ACC112 (cell line): ENCODE results near the gene TK1.

Source experiments
- H2AFZ ChIP-seq: fragments of 200-600 bp; sonication (generic); one replicate; pipeline ENCODE4 v1.6.0; 2017; ENCODE audit warnings: antibody characterized with exemption, low read length; ENCODE audit not compliant: unreplicated experiment
- H3K27ac ChIP-seq: fragments of 200-600 bp; sonication (generic); 2 replicates; pipeline ENCODE4 v1.5.1; 2014; ENCODE audit warnings: low read depth, mild to moderate bottlenecking, antibody characterized with exemption, low read length, moderate library complexity
- H3K27me3 ChIP-seq: fragments of 200-600 bp; sonication (generic); 2 replicates; pipeline ENCODE4 v1.6.1; 2014; ENCODE audit warnings: mild to moderate bottlenecking, antibody characterized with exemption, low read length, moderate library complexity, mixed read lengths; ENCODE audit not compliant: insufficient read depth
- H3K36me3 ChIP-seq: fragments of 200-600 bp; sonication (generic); 2 replicates; pipeline ENCODE4 v1.6.1; 2016; ENCODE audit warnings: mild to moderate bottlenecking, antibody characterized with exemption, low read length, moderate library complexity, mixed read lengths; ENCODE audit not compliant: insufficient read depth
- H3K4me1 ChIP-seq: fragments of 200-600 bp; sonication (generic); one replicate; pipeline ENCODE4 v1.6.1; 2016; ENCODE audit warnings: low read length, mixed read lengths; ENCODE audit not compliant: insufficient read depth, unreplicated experiment, control insufficient read depth
- H3K4me3 ChIP-seq: fragments of 200-600 bp; sonication (generic); 2 replicates; pipeline ENCODE4 v1.5.1; 2014; ENCODE audit warnings: mild to moderate bottlenecking, low read depth, low read length
- H3K79me2 ChIP-seq: fragments of 200-600 bp; sonication (generic); one replicate; pipeline ENCODE4 v1.6.0; 2016; ENCODE audit warnings: low read length; ENCODE audit not compliant: control insufficient read depth, unreplicated experiment, insufficient read depth

TK1 gene

DNA sequence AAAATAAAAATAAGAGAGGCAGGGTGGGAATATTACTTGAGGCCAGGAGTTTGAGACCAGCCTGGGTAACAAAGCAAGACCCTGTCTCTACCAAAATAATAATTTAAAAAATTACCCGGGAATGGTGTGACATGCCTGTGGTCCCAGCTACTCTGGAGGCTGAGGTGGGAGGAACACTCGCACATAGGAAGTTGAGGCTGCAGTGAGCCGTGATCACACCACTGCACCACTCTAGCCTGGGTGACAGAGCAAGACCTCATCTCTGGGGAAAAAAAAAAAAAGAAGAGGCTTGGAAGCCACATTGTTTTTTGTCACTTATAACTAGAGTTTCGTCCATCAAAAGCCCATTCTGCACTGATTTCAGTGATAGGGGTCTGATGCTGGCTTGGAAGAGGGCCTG lies 41.3 kb upstream of the TK1 start:
- H3K4me3 ChIP-seq: no peak overlapping the region
- H3K79me2 ChIP-seq: no peaks in the 10 kb centered on the region
- H3K27me3 ChIP-seq: peaks cover 23% of the 10 kb centered on the region
- H3K27ac ChIP-seq: no peak overlapping the region
- no peaks in the 10 kb centered on the region for H3K36me3 ChIP-seq
- no peak overlapping the region for H2AFZ ChIP-seq
- H3K4me1 ChIP-seq: no peaks in the 10 kb centered on the region

DNA sequence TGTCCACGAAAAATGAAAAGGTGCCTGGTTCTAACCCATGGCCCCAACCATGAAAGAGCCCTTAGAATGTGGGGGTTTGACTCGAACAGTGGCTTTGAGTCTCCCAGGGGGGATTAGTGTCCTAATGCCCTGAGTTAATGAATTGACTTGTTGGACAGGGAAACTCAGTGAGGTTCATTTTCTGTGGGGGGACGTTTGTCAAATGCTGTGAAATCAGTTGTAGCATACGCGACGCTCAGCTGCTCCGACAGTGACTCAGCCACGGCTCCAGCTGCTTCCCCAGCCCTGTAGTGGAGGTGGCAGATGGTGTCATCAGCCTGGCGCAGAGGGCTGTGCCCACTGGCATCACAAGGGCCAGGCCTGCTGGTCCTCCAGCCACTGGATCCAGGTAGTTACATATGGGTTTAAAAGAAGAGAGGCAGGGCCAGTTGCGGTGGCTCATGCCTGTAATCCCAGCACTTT lies 40.6 kb upstream of the TK1 start:
- Histone ChIP-seq H3K79me2 (no peaks in the 10 kb centered on the region), H3K36me3 (no peaks in the 10 kb centered on the region), H3K4me1 (no peaks in the 10 kb centered on the region), H3K27ac (no peak overlapping the region), H3K27me3 (peaks cover 19% of the 10 kb centered on the region), H3K4me3 (no peak overlapping the region), H2AFZ (no peak overlapping the region)

DNA sequence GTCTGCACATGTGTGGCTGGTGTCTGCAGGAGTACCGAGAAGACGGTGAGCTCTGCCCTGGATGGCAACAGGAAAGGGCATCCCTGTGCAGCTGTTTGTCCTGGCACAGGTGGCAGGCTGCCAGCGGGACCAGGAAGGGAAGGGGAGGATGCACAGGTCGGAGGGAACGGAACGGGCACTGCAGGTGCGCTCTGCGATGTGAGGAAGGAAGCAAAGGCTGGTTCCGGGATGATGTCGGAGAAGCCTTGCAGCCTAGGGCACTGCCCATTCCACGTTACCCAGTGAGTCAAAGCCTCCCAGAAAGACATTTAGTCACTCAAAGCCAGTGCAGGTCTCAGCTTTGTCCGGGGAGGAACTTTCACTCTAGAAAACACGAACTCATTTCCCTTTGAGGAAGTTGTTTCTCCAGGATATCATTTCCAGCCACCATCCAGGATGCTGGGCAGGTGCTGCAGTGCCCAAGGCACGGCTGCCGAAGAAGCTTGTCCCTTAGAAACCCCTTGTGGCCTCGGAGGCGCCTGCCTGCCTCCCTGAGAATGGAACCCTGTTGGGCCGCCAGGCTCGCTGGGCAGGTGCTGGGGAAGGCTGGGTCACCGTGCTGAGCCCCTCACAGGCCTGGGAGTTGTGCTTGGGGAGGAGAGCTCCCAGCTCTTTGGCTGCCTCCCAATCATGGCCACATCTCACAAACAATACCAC lies 40.1 kb upstream of the TK1 start:
- H3K4me1 ChIP-seq: no peaks in the 10 kb centered on the region
- H2AFZ ChIP-seq: no peak overlapping the region
- H3K79me2 ChIP-seq: no peaks in the 10 kb centered on the region
- peaks cover 13% of the 10 kb centered on the region for H3K27me3 ChIP-seq
- no peak overlapping the region for H3K4me3 ChIP-seq
- H3K36me3 ChIP-seq: no peaks in the 10 kb centered on the region
- no peak overlapping the region for H3K27ac ChIP-seq

DNA sequence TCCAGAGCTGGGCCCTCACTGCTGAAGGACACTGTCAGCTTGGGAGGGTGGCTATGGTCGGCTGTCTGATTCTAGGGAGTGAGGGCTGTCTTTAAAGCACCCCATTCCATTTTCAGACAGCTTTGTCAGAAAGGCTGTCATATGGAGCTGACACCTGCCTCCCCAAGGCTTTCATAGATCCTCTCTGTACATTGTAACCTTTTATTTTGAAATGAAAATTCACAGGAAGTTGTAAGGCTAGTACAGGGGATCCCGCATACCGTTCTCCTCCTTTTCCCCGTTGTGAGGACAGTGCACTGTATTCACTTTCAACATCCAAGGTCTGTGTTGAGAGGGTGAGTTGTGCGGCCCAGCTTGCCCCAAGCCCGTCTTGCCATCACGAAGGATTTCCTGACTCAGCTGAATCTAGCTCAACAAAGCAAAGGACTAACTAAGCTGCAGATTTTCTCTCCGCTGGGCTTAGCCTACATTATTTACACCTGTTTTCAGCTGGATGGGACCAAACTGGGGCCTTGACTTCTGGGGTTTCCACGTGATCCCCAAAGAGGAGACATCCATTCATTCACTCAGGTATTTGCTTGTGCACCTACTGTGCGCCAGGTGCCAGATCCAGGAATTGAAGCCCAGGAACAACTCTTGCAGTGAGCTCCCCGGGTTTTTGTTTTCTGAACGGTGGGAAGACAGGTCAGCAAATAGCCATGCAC lies 39.4 kb upstream of the TK1 start:
- Histone ChIP-seq H3K79me2 (no peaks in the 10 kb centered on the region), H3K36me3 (no peaks in the 10 kb centered on the region), H2AFZ (no peak overlapping the region), H3K27me3 (peaks cover 8% of the 10 kb centered on the region), H3K27ac (no peak overlapping the region), H3K4me3 (no peak overlapping the region), H3K4me1 (no peaks in the 10 kb centered on the region)

DNA sequence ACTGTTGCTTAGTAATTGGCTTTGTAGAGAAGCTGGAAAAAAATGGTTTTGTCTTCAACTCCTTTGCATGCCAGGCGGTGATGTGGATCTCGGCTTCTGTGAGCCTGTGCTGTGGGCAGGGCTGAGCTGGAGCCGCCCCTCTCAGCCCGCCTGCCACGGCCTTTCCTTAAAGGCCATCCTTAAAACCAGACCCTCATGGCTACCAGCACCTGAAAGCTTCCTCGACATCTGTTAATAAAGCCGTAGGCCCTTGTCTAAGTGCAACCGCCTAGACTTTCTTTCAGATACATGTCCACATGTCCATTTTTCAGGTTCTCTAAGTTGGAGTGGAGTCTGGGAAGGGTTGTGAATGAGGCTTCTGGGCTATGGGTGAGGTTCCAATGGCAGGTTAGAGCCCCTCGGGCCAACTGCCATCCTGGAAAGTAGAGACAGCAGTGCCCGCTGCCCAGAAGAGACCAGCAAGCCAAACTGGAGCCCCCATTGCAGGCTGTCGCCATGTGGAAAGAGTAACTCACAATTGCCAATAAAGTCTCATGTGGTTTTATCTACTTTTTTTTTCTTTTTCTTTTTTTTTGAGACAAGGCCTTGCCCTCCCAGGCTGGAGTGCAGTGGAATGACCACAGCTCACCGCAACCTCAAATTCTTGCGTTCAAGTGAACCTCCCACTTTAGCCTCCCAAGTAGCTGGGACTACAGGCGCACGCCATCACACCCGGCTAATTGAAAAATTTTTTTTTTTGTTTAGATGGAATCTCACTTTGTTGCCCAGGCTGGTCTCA lies 38.4 kb upstream of the TK1 start:
- Histone ChIP-seq H3K27me3 (no peaks in the 10 kb centered on the region), H3K36me3 (no peaks in the 10 kb centered on the region), H3K27ac (no peak overlapping the region), H2AFZ (no peak overlapping the region), H3K79me2 (no peaks in the 10 kb centered on the region), H3K4me1 (no peaks in the 10 kb centered on the region), H3K4me3 (no peak overlapping the region)

DNA sequence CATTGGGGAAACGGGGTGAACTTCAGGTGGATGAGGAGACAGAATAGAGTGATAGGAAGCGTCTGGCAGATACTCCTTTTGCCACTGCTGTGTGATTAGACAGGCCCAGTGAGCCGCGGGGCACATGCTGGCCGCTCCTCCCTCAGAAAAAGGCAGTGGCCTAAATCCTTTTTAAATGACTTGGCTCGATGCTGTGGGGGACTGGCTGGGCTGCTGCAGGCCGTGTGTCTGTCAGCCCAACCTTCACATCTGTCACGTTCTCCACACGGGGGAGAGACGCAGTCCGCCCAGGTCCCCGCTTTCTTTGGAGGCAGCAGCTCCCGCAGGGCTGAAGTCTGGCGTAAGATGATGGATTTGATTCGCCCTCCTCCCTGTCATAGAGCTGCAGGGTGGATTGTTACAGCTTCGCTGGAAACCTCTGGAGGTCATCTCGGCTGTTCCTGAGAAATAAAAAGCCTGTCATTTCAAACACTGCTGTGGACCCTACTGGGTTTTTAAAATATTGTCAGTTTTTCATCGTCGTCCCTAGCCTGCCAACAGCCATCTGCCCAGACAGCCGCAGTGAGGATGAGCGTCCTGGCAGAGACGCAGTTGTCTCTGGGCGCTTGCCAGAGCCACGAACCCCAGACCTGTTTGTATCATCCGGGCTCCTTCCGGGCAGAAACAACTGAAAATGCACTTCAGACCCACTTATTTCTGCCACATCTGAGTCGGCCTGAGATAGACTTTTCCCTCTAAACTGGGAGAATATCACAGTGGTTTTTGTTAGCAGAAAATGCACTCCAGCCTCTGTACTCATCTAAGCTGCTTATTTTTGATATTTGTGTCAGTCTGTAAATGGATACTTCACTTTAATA lies 37.6 kb upstream of the TK1 start:
- peaks cover 4% of the 10 kb centered on the region; the same call in 1 of the 2 replicates for H3K36me3 ChIP-seq
- no peaks in the 10 kb centered on the region for H3K27me3 ChIP-seq
- H2AFZ ChIP-seq: no peak overlapping the region
- no peaks in the 10 kb centered on the region for H3K4me1 ChIP-seq
- peaks cover 5% of the 10 kb centered on the region for H3K79me2 ChIP-seq
- no peak overlapping the region for H3K27ac ChIP-seq
- no peak overlapping the region for H3K4me3 ChIP-seq

DNA sequence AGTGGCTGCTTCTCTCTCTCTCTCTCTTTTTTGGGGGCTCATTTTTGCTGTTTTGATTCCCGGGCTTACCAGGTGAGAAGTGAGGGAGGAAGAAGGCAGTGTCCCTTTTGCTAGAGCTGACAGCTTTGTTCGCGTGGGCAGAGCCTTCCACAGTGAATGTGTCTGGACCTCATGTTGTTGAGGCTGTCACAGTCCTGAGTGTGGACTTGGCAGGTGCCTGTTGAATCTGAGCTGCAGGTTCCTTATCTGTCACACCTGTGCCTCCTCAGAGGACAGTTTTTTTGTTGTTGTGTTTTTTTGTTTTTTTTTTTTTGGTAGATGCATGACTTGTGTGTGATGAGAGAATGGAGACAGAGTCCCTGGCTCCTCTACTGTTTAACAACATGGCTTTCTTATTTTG lies 36.9 kb upstream of the TK1 start:
- H3K79me2 ChIP-seq: peaks cover 10% of the 10 kb centered on the region
- no peaks in the 10 kb centered on the region for H3K4me1 ChIP-seq
- H3K36me3 ChIP-seq: peaks cover 4% of the 10 kb centered on the region; the same call in 1 of the 2 replicates
- H3K4me3 ChIP-seq: no peak overlapping the region
- H3K27me3 ChIP-seq: no peaks in the 10 kb centered on the region
- no peak overlapping the region for H3K27ac ChIP-seq
- no peak overlapping the region for H2AFZ ChIP-seq

DNA sequence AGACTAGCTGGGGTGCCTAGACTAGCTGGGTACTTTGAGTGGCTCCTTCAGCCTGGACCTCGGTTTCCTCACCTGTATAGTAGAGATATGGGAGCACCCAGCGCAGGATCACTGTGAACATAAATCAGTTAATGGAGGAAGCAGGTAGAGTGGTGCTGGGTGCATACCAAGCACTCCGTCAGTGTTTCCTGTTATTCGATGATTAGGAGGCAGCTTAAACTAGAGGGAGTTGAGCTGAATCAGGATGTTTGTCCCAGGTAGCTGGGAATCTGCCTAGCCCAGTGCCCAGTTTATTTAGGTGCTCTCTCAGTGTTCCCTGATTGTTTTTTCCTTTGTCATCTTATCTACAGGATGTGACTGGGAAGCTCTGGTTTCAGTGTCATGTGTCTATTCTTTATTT lies 36.2 kb upstream of the TK1 start:
- Histone ChIP-seq H3K36me3 (peaks cover 4% of the 10 kb centered on the region; the same call in 1 of the 2 replicates), H3K4me3 (no peak overlapping the region), H3K4me1 (no peaks in the 10 kb centered on the region), H3K79me2 (peaks cover 11% of the 10 kb centered on the region), H3K27me3 (no peaks in the 10 kb centered on the region), H2AFZ (no peak overlapping the region), H3K27ac (no peak overlapping the region)

DNA sequence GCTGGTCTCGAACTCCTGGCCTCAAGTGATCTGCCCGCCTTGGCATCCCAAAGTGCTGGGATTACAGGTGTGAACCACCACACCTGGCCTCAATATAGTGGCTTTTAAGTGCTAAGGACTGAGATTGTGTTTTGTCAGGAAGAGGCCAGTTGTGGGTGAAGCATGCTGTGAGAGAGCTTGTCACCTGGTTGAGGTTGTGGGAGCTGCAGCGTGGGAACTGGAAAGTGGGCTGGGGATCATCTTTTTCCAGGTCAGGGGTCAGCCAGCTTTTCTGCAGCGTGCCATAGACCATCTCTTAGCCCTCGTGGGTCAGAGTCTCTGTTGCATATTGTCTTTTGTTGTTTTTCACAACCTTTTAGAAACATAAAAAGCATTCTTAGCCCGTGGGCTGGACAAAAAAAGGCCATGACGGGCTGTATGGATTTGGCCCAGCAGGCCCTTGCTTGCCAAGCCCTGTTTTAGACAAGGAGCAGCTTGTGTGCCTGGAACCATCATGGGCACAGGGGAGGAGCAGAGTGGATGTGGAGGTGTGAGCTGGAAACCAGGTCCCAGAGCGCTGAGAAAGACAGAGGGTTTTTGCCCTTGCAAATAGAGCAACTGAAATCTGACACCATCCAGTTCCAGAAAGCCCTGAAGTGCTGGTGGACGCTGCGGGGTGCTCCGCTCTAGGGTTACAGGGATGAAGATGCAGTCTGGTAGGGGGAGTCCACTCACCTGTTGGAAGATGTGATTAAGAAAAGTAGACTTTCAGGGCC lies 32.7 kb upstream of the TK1 start:
- Histone ChIP-seq H3K36me3 (peaks cover 4% of the 10 kb centered on the region; the same call in 1 of the 2 replicates), H3K27me3 (no peaks in the 10 kb centered on the region), H2AFZ (no peak overlapping the region), H3K79me2 (peaks cover 35% of the 10 kb centered on the region), H3K27ac (no peak overlapping the region), H3K4me3 (no peak overlapping the region), H3K4me1 (peaks cover 12% of the 10 kb centered on the region)
